K562 (cell line): Measurements from ENCODE around the gene CEP131.

Experiments used
- TAF1 ChIP-seq: IDR thresholded peaks from 2 replicates; pipeline ENCODE4 v1.6.1; 2011; ENCODE audit warnings: mild to moderate bottlenecking, low read length, moderate library complexity; ENCODE audit not compliant: insufficient read depth, control insufficient read depth, severe bottlenecking; ENCODE audit errors: extremely low read depth
- TF ChIP-seq, protein P1 (sequence below), 2 experiments: fragments of 450-650 bp in 1 of 2; sonication (generic) in 1 of 2; formaldehyde crosslinking in 1 of 2; IDR thresholded peaks in 1 of 2; conservative IDR thresholded peaks in 1 of 2; 2 replicates each; pipeline versions ENCODE4 v1.6.1 to v1.8.1; 2016 to 2023; ENCODE audit warnings: mild to moderate bottlenecking in 2 of 2, moderate library complexity in 2 of 2, inconsistent platforms in 1 of 2, missing genetic modification reagents in 1 of 2
- TF ChIP-seq, protein P2 (sequence below): fragments of 250-450 bp; sonication (Bioruptor Pico); IDR thresholded peaks from 2 replicates; pipeline ENCODE4 v1.4.0; 2020; ENCODE audit warnings: mild to moderate bottlenecking, moderate library complexity
- TF ChIP-seq, protein P3 (sequence below), 2 experiments: IDR thresholded peaks; 2 replicates each; pipeline ENCODE4 v1.6.1; 2011; ENCODE audit warnings: borderline replicate concordance in 1 of 2, control low read depth in 1 of 2, low read depth in 1 of 2, low read length in 1 of 2, mild to moderate bottlenecking in 1 of 2, mixed read lengths in 1 of 2, moderate library complexity in 1 of 2; ENCODE audit not compliant: insufficient read depth in 1 of 2, insufficient read length in 1 of 2, poor library complexity in 1 of 2, severe bottlenecking in 1 of 2; ENCODE audit errors: extremely low read depth in 1 of 2

DNA sequence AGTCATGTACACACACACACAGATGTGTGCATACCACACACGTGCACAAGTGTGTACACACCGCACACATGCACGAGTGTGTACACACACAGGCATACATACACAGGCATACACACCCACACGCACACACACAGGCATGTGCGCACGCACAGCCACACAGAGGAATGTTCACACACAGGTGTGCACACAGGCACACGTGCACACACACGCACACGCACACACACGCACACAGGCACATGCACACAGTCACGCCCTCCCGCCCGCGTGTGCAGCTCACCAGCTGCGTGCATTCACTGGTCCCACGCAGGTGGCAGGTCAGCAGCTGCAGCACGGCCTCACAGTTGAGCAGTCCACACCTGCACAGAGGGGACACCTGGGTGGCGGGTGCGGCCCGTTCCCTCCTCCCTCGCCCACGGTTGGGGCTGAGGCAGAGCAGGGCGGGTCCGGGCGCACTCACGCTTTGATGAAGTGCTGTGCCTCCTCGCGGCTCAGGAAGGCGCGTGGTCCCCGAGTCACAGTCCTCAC lies 8.4 kb upstream of the CEP131 start:
- TF ChIP-seq, protein P1, sequence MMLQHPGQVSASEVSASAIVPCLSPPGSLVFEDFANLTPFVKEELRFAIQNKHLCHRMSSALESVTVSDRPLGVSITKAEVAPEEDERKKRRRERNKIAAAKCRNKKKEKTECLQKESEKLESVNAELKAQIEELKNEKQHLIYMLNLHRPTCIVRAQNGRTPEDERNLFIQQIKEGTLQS (IDR thresholded peaks at IDR 0.05), result no peak
- TF ChIP-seq, protein P1 (CRISPR knock-in tag; conservative IDR thresholded peaks at IDR 0.05), result no peak
- TF ChIP-seq, protein P2, sequence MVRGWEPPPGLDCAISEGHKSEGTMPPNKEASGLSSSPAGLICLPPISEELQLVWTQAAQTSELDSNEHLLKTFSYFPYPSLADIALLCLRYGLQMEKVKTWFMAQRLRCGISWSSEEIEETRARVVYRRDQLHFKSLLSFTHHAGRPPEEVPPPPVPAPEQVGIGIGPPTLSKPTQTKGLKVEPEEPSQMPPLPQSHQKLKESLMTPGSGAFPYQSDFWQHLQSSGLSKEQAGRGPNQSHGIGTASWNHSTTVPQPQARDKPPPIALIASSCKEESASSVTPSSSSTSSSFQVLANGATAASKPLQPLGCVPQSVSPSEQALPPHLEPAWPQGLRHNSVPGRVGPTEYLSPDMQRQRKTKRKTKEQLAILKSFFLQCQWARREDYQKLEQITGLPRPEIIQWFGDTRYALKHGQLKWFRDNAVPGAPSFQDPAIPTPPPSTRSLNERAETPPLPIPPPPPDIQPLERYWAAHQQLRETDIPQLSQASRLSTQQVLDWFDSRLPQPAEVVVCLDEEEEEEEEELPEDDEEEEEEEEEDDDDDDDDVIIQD (CRISPR knock-in tag), result no peak
- no peak for TF ChIP-seq TAF1
- TF ChIP-seq, protein P3, sequence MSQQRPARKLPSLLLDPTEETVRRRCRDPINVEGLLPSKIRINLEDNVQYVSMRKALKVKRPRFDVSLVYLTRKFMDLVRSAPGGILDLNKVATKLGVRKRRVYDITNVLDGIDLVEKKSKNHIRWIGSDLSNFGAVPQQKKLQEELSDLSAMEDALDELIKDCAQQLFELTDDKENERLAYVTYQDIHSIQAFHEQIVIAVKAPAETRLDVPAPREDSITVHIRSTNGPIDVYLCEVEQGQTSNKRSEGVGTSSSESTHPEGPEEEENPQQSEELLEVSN (IDR thresholded peaks at IDR 0.05; ENCODE audit: borderline replicate concordance in 1 of 2, extremely low read depth in 1 of 2, insufficient read depth in 1 of 2, insufficient read length in 1 of 2, low read depth in 1 of 2, low read length in 1 of 2, poor library complexity in 1 of 2, severe bottlenecking in 1 of 2), result no peak
